OCI-LY3 (cell line): ENCODE measurements around the gene DDI1.

Experiments used
- EZH2phosphoT487 ChIP-seq: fragments of 200-600 bp; shearing (Covaris generic); IDR thresholded peaks from 2 replicates; pipeline ENCODE4 v1.6.1; 2018; ENCODE audit warnings: antibody characterized with exemption, mixed run types, low read depth
- TF ChIP-seq, protein P1 (sequence below): fragments of 200-600, 300-600 bp; sonication (generic); IDR thresholded peaks from 2 replicates; pipeline ENCODE4 v1.5.1; 2014; ENCODE audit warnings: antibody characterized with exemption, low read length, low read depth

DNA sequence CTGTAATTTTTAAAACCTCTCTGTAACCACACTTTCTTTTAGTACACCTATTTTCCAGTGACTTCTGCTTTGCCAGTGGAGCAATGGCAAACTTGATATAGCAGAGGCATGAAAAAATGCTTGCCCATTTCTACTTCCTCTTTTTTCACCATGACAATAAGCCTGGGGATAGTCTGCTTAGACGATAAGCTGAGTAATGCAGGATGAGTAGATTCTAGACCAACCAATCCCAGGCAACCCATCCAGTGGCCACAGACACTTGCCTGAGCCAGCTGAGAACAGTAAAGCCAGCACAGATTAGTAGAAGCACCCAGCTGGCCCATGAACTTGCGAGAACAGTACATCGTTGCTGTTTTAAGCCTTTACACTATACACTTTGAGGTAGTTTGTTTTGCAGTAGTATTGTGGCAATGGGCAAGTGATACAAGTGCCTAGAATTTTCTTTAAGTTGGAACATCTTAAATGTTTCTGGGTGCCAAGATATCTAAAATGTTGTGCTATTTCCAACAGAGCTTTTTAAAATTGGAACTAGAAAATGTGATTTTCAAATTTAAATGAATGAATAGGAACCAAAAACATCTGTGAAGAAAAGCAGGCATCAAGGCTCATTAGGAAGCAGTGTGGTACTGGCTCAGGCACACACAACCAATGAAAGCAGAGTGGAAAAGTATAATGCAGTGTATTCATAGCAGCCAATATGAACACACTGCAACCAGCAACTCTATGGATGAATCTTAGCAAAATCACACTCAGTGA lies 37.7 kb downstream of the DDI1 start:
- TF ChIP-seq, protein P1, sequence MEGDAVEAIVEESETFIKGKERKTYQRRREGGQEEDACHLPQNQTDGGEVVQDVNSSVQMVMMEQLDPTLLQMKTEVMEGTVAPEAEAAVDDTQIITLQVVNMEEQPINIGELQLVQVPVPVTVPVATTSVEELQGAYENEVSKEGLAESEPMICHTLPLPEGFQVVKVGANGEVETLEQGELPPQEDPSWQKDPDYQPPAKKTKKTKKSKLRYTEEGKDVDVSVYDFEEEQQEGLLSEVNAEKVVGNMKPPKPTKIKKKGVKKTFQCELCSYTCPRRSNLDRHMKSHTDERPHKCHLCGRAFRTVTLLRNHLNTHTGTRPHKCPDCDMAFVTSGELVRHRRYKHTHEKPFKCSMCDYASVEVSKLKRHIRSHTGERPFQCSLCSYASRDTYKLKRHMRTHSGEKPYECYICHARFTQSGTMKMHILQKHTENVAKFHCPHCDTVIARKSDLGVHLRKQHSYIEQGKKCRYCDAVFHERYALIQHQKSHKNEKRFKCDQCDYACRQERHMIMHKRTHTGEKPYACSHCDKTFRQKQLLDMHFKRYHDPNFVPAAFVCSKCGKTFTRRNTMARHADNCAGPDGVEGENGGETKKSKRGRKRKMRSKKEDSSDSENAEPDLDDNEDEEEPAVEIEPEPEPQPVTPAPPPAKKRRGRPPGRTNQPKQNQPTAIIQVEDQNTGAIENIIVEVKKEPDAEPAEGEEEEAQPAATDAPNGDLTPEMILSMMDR, result no peak
- no peak for TF ChIP-seq EZH2phosphoT487
